DMS 273 treated with DMSO at 0.1 percent for 48 hours (cell line): Measurements from ENCODE around the gene TADA2A.
"Not testable (repeated sequence)": the region's sequence is repeated elsewhere in the genome, so short reads cannot be mapped to it uniquely, and the experiment has no call there.

ENCODE experiments used
- DNase-seq: peaks from one replicate; lab custom pipeline; 2025; lab: John Stamatoyannopoulos, UW

TADA2A gene

GRCh38 chr17:37490638-37491614 is 84.2 kb downstream of the TADA2A start:
- peak; percentile 39 for DNase-seq

GRCh38 chr17:37492167-37492566 is 85.5 kb downstream of the TADA2A start:
- no peak for DNase-seq

GRCh38 chr17:37493249-37494027 is 86.8 kb downstream of the TADA2A start:
- no peak for DNase-seq

- no peak for DNase-seq
Observed at GRCh38 chr17:37494401-37494831, 87.7 kb downstream of the TADA2A start.

- no peak for DNase-seq
Observed at GRCh38 chr17:37494971-37495370, 88.3 kb downstream of the TADA2A start.

- DNase-seq = no peak
Observed at GRCh38 chr17:37500378-37500777, 93.7 kb downstream of the TADA2A start.

- no peak for DNase-seq
Observed at GRCh38 chr17:37502009-37502936, 95.6 kb downstream of the TADA2A start.

GRCh38 chr17:37503148-37503547 is 96.5 kb downstream of the TADA2A start:
- DNase-seq = no peak

- DNase-seq = no peak
Observed at GRCh38 chr17:37505333-37505732, 98.6 kb downstream of the TADA2A start.

- DNase-seq = peak; percentile 55
Observed at GRCh38 chr17:37506678-37507077, 100.0 kb downstream of the TADA2A start.

GRCh38 chr17:37507111-37507510 is 100.4 kb downstream of the TADA2A start:
- peak; percentile 55 for DNase-seq

GRCh38 chr17:37510056-37510455 is 103.4 kb downstream of the TADA2A start:
- DNase-seq = no peak

GRCh38 chr17:37511642-37512041 is 105.0 kb downstream of the TADA2A start:
- DNase-seq = not testable (repeated sequence)

GRCh38 chr17:37512442-37513068 is 105.9 kb downstream of the TADA2A start:
- peak; percentile 87 for DNase-seq

GRCh38 chr17:37513711-37514110 is 107.0 kb downstream of the TADA2A start:
- no peak for DNase-seq

- DNase-seq = no peak
Observed at GRCh38 chr17:37516127-37516571, 109.5 kb downstream of the TADA2A start.

- DNase-seq = no peak
Observed at GRCh38 chr17:37517881-37518280, 111.2 kb downstream of the TADA2A start.

GRCh38 chr17:37518826-37519225 is 112.1 kb downstream of the TADA2A start:
- no peak for DNase-seq

- DNase-seq = no peak
Observed at GRCh38 chr17:37519251-37519985, 112.7 kb downstream of the TADA2A start.

GRCh38 chr17:37520174-37520573 is 113.5 kb downstream of the TADA2A start:
- no peak for DNase-seq
